GM21515 (cell line): ENCODE data around the gene WASL.

Source experiments
- ATAC-seq: cut with Tn5 transposase; IDR thresholded peaks from one replicate; pipeline ENCODE4 v1.9.1; 2021; ENCODE audit not compliant: unreplicated experiment

WASL gene

GRCh38 chr7:123770378-123770777 lies 21.6 kb upstream of the WASL start:
- ATAC-seq: peak; percentile 97

- no peak for ATAC-seq
Measured at GRCh38 chr7:123769371-123769770, 20.6 kb upstream of the WASL start.

- ATAC-seq: no peak
Measured at GRCh38 chr7:123768493-123768892, 19.7 kb upstream of the WASL start.

- no peak for ATAC-seq
Measured at GRCh38 chr7:123763191-123763661, 14.4 kb upstream of the WASL start.

- no peak for ATAC-seq
Measured at GRCh38 chr7:123761729-123762128, 12.9 kb upstream of the WASL start.

- no peak for ATAC-seq
Measured at GRCh38 chr7:123757095-123757494, 8.3 kb upstream of the WASL start.

GRCh38 chr7:123755338-123755737 lies 6.5 kb upstream of the WASL start:
- ATAC-seq: no peak

GRCh38 chr7:123754271-123754871 lies 5.6 kb upstream of the WASL start:
- ATAC-seq: no peak

- ATAC-seq: no peak
Measured at GRCh38 chr7:123752534-123752933, 3.7 kb upstream of the WASL start.

- ATAC-seq: no peak
Measured at GRCh38 chr7:123751821-123752220, 3.0 kb upstream of the WASL start.

- no peak for ATAC-seq
Measured at GRCh38 chr7:123750389-123751230, 1.8 kb upstream of the WASL start.

GRCh38 chr7:123749537-123749857 lies 694 bp upstream of the WASL start:
- peak; percentile 19 for ATAC-seq

GRCh38 chr7:123748171-123748733 lies 551 bp downstream of the WASL start:
- ATAC-seq: peak; percentile 29

- ATAC-seq: no peak
Measured at GRCh38 chr7:123747620-123748141, 1.1 kb downstream of the WASL start.

- ATAC-seq: no peak
Measured at GRCh38 chr7:123746931-123747488, 1.8 kb downstream of the WASL start.

GRCh38 chr7:123746055-123746454 lies 2.7 kb downstream of the WASL start:
- no peak for ATAC-seq

GRCh38 chr7:123745437-123745836 lies 3.4 kb downstream of the WASL start:
- ATAC-seq: no peak

GRCh38 chr7:123744416-123744815 lies 4.4 kb downstream of the WASL start:
- ATAC-seq: no peak

GRCh38 chr7:123741940-123742339 lies 6.9 kb downstream of the WASL start:
- ATAC-seq: no peak

- ATAC-seq: no peak
Measured at GRCh38 chr7:123738808-123739207, 10.0 kb downstream of the WASL start.

- ATAC-seq: no peak
Measured at GRCh38 chr7:123738356-123738755, 10.4 kb downstream of the WASL start.
